Naive B cell (primary cell): ENCODE measurements around the gene DGKI. TPM values are rescaled to one million over a fixed set of nuclear protein-coding genes. Genes with fewer than 3 reads are reported as not detected.

Experiments
- ATAC-seq, 2 donors: fragments of 150-1000 bp; cut with Tn5 transposase; 2 replicates each; pipeline ENCODE4 v1.10.0; 2021; ENCODE audit warnings: low read depth in 2 of 2, mild to moderate bottlenecking in 2 of 2, moderate library complexity in 2 of 2
- DNase-seq: peaks from one replicate; pipeline ENCODE4 v3.0.0; 2022
- H3K27ac Mint-ChIP-seq, 6 donors: one replicate each; pipeline ENCODE4 v1.8.0; 2020 to 2022; ENCODE audit warnings: mild to moderate bottlenecking in 6 of 6, mixed read lengths in 6 of 6, moderate library complexity in 5 of 6, inconsistent platforms in 2 of 6
- H3K27me3 Mint-ChIP-seq, 3 donors: one replicate each; pipeline ENCODE4 v1.8.0; 2021 to 2022; ENCODE audit warnings: mixed read lengths in 3 of 3, mild to moderate bottlenecking in 1 of 3
- H3K36me3 Mint-ChIP-seq, 2 donors: one replicate each; pipeline ENCODE4 v1.8.0; 2020 to 2022; ENCODE audit warnings: mixed read lengths in 2 of 2, inconsistent platforms in 1 of 2, mild to moderate bottlenecking in 1 of 2
- H3K4me1 Mint-ChIP-seq, 3 donors: one replicate each; pipeline ENCODE4 v1.8.0; 2020 to 2022; ENCODE audit warnings: mixed read lengths in 3 of 3, inconsistent platforms in 1 of 3, mild to moderate bottlenecking in 1 of 3, moderate library complexity in 1 of 3
- H3K4me3 Mint-ChIP-seq, 8 donors: one replicate each; pipeline ENCODE4 v1.8.0; 2020 to 2022; ENCODE audit warnings: mild to moderate bottlenecking in 8 of 8, mixed read lengths in 8 of 8, moderate library complexity in 8 of 8, inconsistent platforms in 2 of 8
- H3K9me3 Mint-ChIP-seq, 7 donors: one replicate each; pipeline ENCODE4 v1.8.0; 2020 to 2022; ENCODE audit warnings: mixed read lengths in 7 of 7, mild to moderate bottlenecking in 5 of 7, inconsistent platforms in 2 of 7, moderate library complexity in 1 of 7
- polyA plus RNA-seq, 6 donors: library from polyadenylated mRNA; unstranded; fragments of 300-500 nt; fragmentation: Illumina TruSeq; gene quantifications; one replicate each; pipeline ENCODE4 v1.2.3, GENCODE V29; 2021; ENCODE audit warnings: low read depth in 6 of 6

DGKI gene
- polyA plus RNA-seq, 6 donors from 2014 or later: not detected

GRCh38 chr7:137671920-137672319 lies 174.9 kb downstream of the DGKI start:
- H3K9me3 Mint-ChIP-seq: no peaks in the 10 kb centered on the region
- H3K27ac Mint-ChIP-seq: no peak overlapping the region
- H3K4me1 Mint-ChIP-seq: no peaks in the 10 kb centered on the region
- ATAC-seq (no peak), DNase-seq (no peak)
- H3K36me3 Mint-ChIP-seq: no peaks in the 10 kb centered on the region
- H3K27me3 Mint-ChIP-seq: peaks cover 0 to 9% (median 0%) of the 10 kb centered on the region in 3 donors
- no peak overlapping the region for H3K4me3 Mint-ChIP-seq

DNA sequence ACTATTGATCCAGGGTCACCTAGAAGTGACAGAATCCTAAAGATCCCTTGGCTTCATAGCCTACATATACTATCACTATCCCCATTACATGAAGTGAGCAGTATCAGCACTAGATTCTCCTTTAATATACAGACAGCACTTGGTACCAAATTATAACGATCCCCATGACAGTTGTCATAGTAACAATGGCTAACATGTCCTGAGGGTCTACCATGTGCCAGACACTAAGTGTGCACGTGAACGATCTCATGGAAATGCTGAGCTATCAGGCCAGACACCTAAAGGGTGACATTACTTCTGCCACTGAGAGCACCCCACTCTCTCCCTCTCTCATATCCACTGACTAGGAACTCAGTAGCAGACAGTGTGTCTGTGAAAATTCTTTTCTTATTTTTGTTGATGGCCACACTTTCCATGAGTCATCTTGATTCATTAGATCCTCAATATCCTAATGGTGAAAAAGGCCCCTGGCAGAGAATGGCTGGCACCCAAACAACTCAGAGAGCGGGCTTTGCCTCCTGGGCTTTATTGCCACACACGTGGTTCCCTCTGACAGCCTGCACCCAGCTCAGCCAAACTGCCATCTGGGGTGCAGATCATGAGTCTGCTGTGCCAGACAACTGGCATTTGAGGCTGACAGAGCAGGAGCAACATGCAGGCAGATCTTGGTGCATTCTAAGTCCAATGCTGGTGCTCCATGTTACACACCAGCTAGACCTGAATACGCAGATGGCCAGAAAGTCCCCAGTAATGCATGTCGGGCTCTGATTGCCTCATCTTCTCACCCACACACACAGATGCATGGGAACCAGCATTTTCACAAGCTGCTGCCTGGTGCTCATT lies 176.3 kb downstream of the DGKI start:
- no peaks in the 10 kb centered on the region for H3K9me3 Mint-ChIP-seq
- no peak overlapping the region for H3K4me3 Mint-ChIP-seq
- H3K27me3 Mint-ChIP-seq: peaks cover 0 to 11% (median 2%) of the 10 kb centered on the region in 3 donors
- H3K27ac Mint-ChIP-seq: no peak overlapping the region
- no peaks in the 10 kb centered on the region for H3K36me3 Mint-ChIP-seq
- ATAC-seq: no peak
- no peak for DNase-seq
- no peaks in the 10 kb centered on the region for H3K4me1 Mint-ChIP-seq

- Mint-ChIP-seq H3K36me3 (no peaks in the 10 kb centered on the region), H3K27me3 (peaks cover 0 to 13% (median 4%) of the 10 kb centered on the region in 3 donors), H3K4me1 (no peaks in the 10 kb centered on the region), H3K27ac (no peak overlapping the region), H3K4me3 (no peak overlapping the region), H3K9me3 (no peaks in the 10 kb centered on the region)
- no peak for ATAC-seq
- DNase-seq: no peak
Observed at GRCh38 chr7:137669706-137670105, 177.1 kb downstream of the DGKI start.

DNA sequence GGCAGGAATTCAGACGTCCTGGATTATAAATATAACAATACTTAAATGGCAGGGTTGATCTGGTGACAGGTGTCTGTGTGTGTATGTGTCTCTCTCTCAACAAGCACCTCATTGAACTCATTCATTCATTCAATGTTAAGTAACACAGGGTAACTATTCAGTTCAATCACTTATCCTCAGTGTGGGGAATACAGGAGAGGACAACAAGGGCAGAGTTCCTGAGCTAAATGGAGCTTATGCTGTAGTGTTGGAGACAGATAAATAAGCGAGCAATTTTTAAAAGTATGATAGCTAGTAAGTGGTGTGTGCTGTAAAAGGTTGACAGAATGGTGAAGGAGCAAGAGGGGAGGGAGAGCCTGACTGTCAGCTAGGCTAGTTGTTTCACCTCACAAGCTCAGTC lies 178.4 kb downstream of the DGKI start:
- ATAC-seq: no peak
- peaks cover 3 to 15% (median 4%) of the 10 kb centered on the region in 3 donors for H3K27me3 Mint-ChIP-seq
- H3K36me3 Mint-ChIP-seq: no peaks in the 10 kb centered on the region
- no peak overlapping the region for H3K27ac Mint-ChIP-seq
- H3K4me3 Mint-ChIP-seq: no peak overlapping the region
- no peaks in the 10 kb centered on the region for H3K4me1 Mint-ChIP-seq
- no peaks in the 10 kb centered on the region for H3K9me3 Mint-ChIP-seq
- no peak for DNase-seq

DNA sequence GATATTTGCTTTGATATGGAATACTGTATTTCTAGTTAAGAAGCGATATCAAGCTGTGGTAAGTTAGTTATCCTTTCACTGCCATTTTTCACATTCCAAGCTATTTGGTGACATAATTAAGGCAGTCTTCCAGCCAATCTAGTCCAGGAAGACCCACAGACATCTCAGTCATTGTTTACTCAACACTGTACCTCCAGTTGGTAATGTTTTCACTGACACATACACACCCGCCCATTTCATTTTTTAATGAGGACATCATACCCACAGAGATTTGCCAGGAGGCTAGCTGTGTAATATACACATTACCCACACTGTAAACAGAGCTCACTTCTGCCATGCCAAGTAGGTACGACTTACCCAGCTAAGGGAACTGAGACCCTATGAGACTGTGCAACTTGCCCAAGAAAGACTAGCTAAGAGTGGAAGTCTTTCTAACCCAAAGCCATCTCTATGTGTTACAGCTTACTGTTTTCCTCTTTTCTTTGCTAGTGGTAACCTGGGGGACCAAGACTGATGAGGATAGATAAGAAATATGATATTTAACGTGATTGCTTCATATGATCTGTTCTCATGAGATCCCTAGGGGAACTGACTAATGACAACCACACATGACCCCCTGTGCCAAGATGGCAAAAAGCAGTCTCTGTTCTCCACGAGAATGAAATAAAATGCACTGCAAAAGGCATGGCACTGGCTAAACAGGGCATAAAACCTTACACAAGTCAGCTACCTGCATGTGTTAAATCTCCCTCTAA lies 179.0 kb downstream of the DGKI start:
- Mint-ChIP-seq H3K9me3 (no peaks in the 10 kb centered on the region), H3K4me1 (no peaks in the 10 kb centered on the region), H3K27ac (no peak overlapping the region), H3K27me3 (peaks cover 4 to 21% (median 8%) of the 10 kb centered on the region in 3 donors), H3K36me3 (no peaks in the 10 kb centered on the region), H3K4me3 (no peak overlapping the region)
- ATAC-seq (no peak), DNase-seq (no peak)

DNA sequence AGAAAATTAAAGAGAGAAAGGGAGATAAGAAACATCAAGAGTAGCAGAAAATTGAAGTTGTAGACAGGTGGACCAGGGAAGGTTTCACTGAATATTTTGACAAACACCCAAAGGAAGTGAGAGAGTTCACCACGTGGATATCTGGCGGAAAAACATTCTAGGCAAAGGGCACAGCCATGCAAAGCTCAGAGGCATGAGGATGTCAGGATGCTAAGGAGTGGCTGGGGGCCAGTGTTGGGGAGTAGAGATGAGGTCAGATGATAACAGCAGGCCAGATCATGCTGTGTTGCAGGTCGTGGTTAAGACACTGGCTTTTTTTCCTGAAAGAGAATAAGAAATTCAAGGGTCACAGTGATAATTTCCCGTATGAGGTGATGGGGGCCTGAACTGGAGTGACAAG lies 181.9 kb downstream of the DGKI start:
- no peak for DNase-seq
- Mint-ChIP-seq H3K27me3 (peaks cover 9 to 25% (median 22%) of the 10 kb centered on the region in 3 donors), H3K9me3 (no peaks in the 10 kb centered on the region), H3K4me3 (no peak overlapping the region), H3K27ac (no peak overlapping the region), H3K4me1 (no peaks in the 10 kb centered on the region), H3K36me3 (no peaks in the 10 kb centered on the region)
- ATAC-seq: no peak

DNA sequence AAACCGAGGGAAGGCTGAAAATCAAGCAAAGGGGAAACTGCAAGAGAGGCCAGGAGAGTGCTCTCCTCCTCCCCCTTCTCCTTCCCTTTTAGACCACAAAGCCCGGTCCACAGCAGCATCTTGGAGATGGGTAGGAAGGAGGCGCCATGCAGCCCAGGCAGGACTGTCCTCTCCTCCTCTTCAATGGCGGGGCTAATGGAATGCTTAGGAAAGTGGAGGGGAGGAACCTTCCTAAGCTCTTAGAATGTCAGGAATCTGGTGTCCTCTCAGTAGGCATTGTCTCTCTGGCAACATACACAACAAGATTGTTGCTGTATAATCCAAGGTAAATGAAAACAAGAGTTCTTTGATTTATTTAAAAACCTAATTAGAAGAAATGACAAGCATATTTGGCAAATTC lies 185.1 kb downstream of the DGKI start:
- Mint-ChIP-seq H3K9me3 (no peaks in the 10 kb centered on the region), H3K36me3 (no peaks in the 10 kb centered on the region), H3K4me3 (no peak overlapping the region), H3K27ac (no peak overlapping the region), H3K27me3 (peaks cover 9 to 22% (median 21%) of the 10 kb centered on the region in 3 donors), H3K4me1 (no peaks in the 10 kb centered on the region)
- DNase-seq (no peak), ATAC-seq (no peak)

DNA sequence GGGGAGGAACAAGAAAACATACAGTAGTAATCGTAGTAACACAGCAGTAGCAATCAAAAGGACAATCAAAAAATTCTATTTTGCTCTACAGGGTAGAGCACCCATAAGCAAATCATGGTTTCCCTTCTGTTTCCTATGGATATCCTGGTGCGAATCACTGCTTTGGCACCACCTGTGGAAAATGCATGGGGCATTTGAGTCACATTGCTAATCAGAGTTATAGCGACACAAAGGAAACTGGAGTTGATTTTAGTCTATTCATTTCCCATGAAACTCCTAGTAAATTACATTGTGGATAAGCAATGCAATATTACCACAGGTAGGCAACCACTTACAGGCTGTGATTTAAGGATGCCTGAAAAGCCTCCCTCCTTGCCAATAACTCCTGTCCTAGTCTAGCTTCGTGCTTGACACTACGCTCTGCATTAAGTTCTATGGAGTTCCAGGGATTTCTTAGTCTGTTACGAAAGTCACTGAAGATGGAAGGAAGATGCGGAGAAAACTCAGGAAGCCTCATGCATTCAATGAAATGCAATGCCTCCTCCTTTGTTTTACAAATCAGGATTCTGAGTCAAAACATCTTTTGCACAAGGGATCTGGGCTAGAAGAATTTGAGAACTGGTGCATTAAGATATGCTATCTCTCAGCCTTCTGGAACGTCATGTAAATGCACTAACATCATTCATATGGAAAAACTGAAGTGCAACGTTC lies 188.4 kb downstream of the DGKI start:
- DNase-seq (no peak), ATAC-seq (no peak)
- Mint-ChIP-seq H3K9me3 (no peaks in the 10 kb centered on the region), H3K27ac (peak overlapping the region in 1 of 6 donors; percentile 10), H3K4me3 (no peak overlapping the region), H3K4me1 (no peaks in the 10 kb centered on the region), H3K36me3 (no peaks in the 10 kb centered on the region), H3K27me3 (peaks cover 6 to 18% (median 9%) of the 10 kb centered on the region in 3 donors)

- H3K4me1 Mint-ChIP-seq: no peaks in the 10 kb centered on the region
- no peaks in the 10 kb centered on the region for H3K9me3 Mint-ChIP-seq
- H3K36me3 Mint-ChIP-seq: no peaks in the 10 kb centered on the region
- ATAC-seq: no peak
- no peak overlapping the region for H3K4me3 Mint-ChIP-seq
- no peak for DNase-seq
- H3K27me3 Mint-ChIP-seq: peaks cover 4 to 13% (median 6%) of the 10 kb centered on the region in 3 donors
- H3K27ac Mint-ChIP-seq: no peak overlapping the region
Observed at GRCh38 chr7:137657476-137658189, 189.1 kb downstream of the DGKI start.

DNA sequence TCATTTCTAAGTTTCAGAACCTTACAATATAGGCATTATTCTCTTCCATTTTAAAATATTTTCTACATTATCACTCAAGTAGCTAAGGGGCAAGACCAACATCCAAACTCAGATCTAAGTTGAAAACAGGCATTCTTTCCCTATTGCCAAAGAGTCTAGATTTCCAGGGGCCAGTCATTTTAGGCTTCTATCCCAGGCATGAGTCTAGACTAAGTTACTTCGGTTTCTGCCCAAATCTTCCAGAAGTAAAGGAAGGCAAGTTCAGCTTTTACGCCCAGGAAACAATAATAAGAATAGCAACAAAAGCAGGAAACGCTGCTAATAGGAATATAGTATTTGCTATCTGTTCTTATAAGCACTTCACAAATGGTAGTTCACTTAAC lies 189.9 kb downstream of the DGKI start:
- Mint-ChIP-seq H3K27me3 (peaks cover 4 to 13% (median 6%) of the 10 kb centered on the region in 3 donors), H3K4me3 (no peak overlapping the region), H3K4me1 (no peaks in the 10 kb centered on the region), H3K27ac (no peak overlapping the region), H3K36me3 (no peaks in the 10 kb centered on the region), H3K9me3 (no peaks in the 10 kb centered on the region)
- DNase-seq: no peak
- no peak for ATAC-seq

DNA sequence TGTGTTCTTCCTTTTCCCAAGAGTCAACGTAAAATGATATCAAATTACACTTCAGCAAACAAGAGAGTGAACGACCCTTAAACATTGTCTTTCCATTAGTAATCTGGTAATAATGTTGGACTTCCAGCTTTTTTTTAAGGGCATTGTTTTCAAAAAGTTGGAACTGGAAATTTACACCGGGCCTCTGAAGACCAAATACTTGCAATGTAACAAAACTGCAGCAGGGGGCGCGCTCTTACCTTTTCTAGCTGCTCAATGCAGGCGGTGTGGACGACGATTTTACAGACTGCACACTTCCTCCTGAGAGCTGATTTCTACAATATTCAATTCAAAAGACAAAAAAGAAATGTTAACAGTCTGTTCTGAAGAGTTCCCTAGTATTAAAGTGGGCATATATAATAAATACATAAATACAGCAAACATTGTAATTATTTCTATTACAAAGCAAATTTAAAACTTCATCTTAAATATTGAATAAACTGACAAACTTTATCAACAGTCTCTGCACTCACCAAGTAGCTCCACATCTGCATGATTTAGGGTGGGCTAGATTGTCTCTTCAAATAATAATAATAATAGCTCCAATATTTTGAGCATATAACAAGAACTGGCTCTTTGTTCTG lies 190.4 kb downstream of the DGKI start:
- Mint-ChIP-seq H3K36me3 (no peaks in the 10 kb centered on the region), H3K9me3 (no peaks in the 10 kb centered on the region), H3K27me3 (peaks cover 3 to 12% (median 6%) of the 10 kb centered on the region in 3 donors), H3K4me1 (no peaks in the 10 kb centered on the region), H3K27ac (no peak overlapping the region), H3K4me3 (no peak overlapping the region)
- ATAC-seq: no peak
- peak; percentile 27 for DNase-seq

- ATAC-seq (no peak), DNase-seq (no peak)
- no peaks in the 10 kb centered on the region for H3K9me3 Mint-ChIP-seq
- no peaks in the 10 kb centered on the region for H3K36me3 Mint-ChIP-seq
- peaks cover 0 to 6% (median 6%) of the 10 kb centered on the region in 3 donors for H3K27me3 Mint-ChIP-seq
- no peaks in the 10 kb centered on the region for H3K4me1 Mint-ChIP-seq
- H3K4me3 Mint-ChIP-seq: no peak overlapping the region
- H3K27ac Mint-ChIP-seq: no peak overlapping the region
Observed at GRCh38 chr7:137655804-137656203, 191.0 kb downstream of the DGKI start.

- Mint-ChIP-seq H3K27ac (no peak overlapping the region), H3K4me3 (no peak overlapping the region), H3K36me3 (no peaks in the 10 kb centered on the region), H3K27me3 (peaks cover 0 to 4% (median 0%) of the 10 kb centered on the region in 3 donors), H3K4me1 (no peaks in the 10 kb centered on the region), H3K9me3 (no peaks in the 10 kb centered on the region)
- DNase-seq (no peak), ATAC-seq (no peak)
Observed at GRCh38 chr7:137652721-137653120, 194.1 kb downstream of the DGKI start.
